Measurements from ENCODE around the gene ZFYVE1. TPM values are rescaled to one million over a fixed set of nuclear protein-coding genes. Genes with fewer than 3 reads are reported as not detected.
A peak's percentile ranks its signal among the peaks of the same experiment; 100 is the strongest.

The ZFYVE1 gene
- total RNA-seq, 1 donor = 30.8 TPM

GRCh38 chr14:72926292-72927028, 100.4 kb downstream of the ZFYVE1 start, which contains the start of gene DCAF4:
Gene DCAF4, plus strand, starts transcription at chr14:72926464. Its CDS starts 11,515 bp downstream, at chr14:72937979.
- no peaks in the 10 kb centered on the region for H3K36me3 ChIP-seq (ENCODE audit: insufficient read depth, low read length)
- H3K27me3 ChIP-seq (ENCODE audit: insufficient read depth, low read length) = no peaks in the 10 kb centered on the region
- peak within 1 kb of the TSS; percentile 83 for H3K4me3 ChIP-seq (ENCODE audit: insufficient read depth, low read length)
- no peaks in the 10 kb centered on the region for H4K20me1 ChIP-seq (ENCODE audit: insufficient read depth, low read length)
- H3K27ac ChIP-seq (ENCODE audit: low read depth, low read length) = peak within 1 kb of the TSS; percentile 91
- peak within 1 kb of the TSS; percentile 96 for H3K4me2 ChIP-seq (ENCODE audit: insufficient read depth, low read length)
- no peaks in the 10 kb centered on the region for H3K4me1 ChIP-seq (ENCODE audit: insufficient read depth, low read length)
- no peaks in the 10 kb centered on the region for H3K9me3 ChIP-seq (ENCODE audit: low read depth, low read length)
- peak; percentile 99 for DNase-seq (ENCODE audit: insufficient read length, low spot score, missing footprints)
- no peak for TF ChIP-seq CTCF (IDR thresholded peaks at IDR 0.05; ENCODE audit: extremely low read depth, low read depth, low read length)
- H3K79me2 ChIP-seq (ENCODE audit: insufficient read depth, low read length) = peaks cover 31% of the 10 kb centered on the region
- peak within 1 kb of the TSS; percentile 93 for H2AFZ ChIP-seq (ENCODE audit: low read length)

GRCh38 chr14:72925815-72926291, 101.1 kb downstream of the ZFYVE1 start:
- H3K4me3 ChIP-seq (ENCODE audit: insufficient read depth, low read length) = peak overlapping the region; percentile 83
- no peaks in the 10 kb centered on the region for H4K20me1 ChIP-seq (ENCODE audit: insufficient read depth, low read length)
- H3K27ac ChIP-seq (ENCODE audit: low read depth, low read length) = peak overlapping the region; percentile 49
- TF ChIP-seq CTCF (IDR thresholded peaks at IDR 0.05; ENCODE audit: extremely low read depth, low read depth, low read length) = no peak
- H3K79me2 ChIP-seq (ENCODE audit: insufficient read depth, low read length) = peaks cover 26% of the 10 kb centered on the region
- H3K36me3 ChIP-seq (ENCODE audit: insufficient read depth, low read length) = no peaks in the 10 kb centered on the region
- DNase-seq (ENCODE audit: insufficient read length, low spot score, missing footprints) = peak; percentile 87
- H3K4me1 ChIP-seq (ENCODE audit: insufficient read depth, low read length) = no peaks in the 10 kb centered on the region
- peak overlapping the region; percentile 96 for H3K4me2 ChIP-seq (ENCODE audit: insufficient read depth, low read length)
- H3K27me3 ChIP-seq (ENCODE audit: insufficient read depth, low read length) = no peaks in the 10 kb centered on the region
- H3K9me3 ChIP-seq (ENCODE audit: low read depth, low read length) = no peaks in the 10 kb centered on the region
- H2AFZ ChIP-seq (ENCODE audit: low read length) = peak overlapping the region; percentile 93

- Histone ChIP-seq H3K9me3 (ENCODE audit: low read depth, low read length) (no peaks in the 10 kb centered on the region), H3K4me1 (ENCODE audit: insufficient read depth, low read length) (no peaks in the 10 kb centered on the region), H3K27me3 (ENCODE audit: insufficient read depth, low read length) (no peaks in the 10 kb centered on the region), H3K79me2 (ENCODE audit: insufficient read depth, low read length) (peaks cover 20% of the 10 kb centered on the region), H3K4me2 (ENCODE audit: insufficient read depth, low read length) (peak overlapping the region; percentile 80), H3K36me3 (ENCODE audit: insufficient read depth, low read length) (no peaks in the 10 kb centered on the region), H2AFZ (ENCODE audit: low read length) (peak overlapping the region; percentile 93), H3K27ac (ENCODE audit: low read depth, low read length) (peak overlapping the region; percentile 49), H4K20me1 (ENCODE audit: insufficient read depth, low read length) (no peaks in the 10 kb centered on the region), H3K4me3 (ENCODE audit: insufficient read depth, low read length) (peak overlapping the region; percentile 83)
- no peak for DNase-seq (ENCODE audit: insufficient read length, low spot score, missing footprints)
- TF ChIP-seq CTCF (IDR thresholded peaks at IDR 0.05; ENCODE audit: extremely low read depth, low read depth, low read length) = no peak
Observed at GRCh38 chr14:72925171-72925759, 101.6 kb downstream of the ZFYVE1 start.

- peaks cover 11% of the 10 kb centered on the region for H3K79me2 ChIP-seq (ENCODE audit: insufficient read depth, low read length)
- H4K20me1 ChIP-seq (ENCODE audit: insufficient read depth, low read length) = no peaks in the 10 kb centered on the region
- no peak overlapping the region for H2AFZ ChIP-seq (ENCODE audit: low read length)
- H3K4me3 ChIP-seq (ENCODE audit: insufficient read depth, low read length) = no peak overlapping the region
- no peaks in the 10 kb centered on the region for H3K36me3 ChIP-seq (ENCODE audit: insufficient read depth, low read length)
- no peak overlapping the region for H3K27ac ChIP-seq (ENCODE audit: low read depth, low read length)
- H3K9me3 ChIP-seq (ENCODE audit: low read depth, low read length) = no peaks in the 10 kb centered on the region
- H3K4me1 ChIP-seq (ENCODE audit: insufficient read depth, low read length) = no peaks in the 10 kb centered on the region
- TF ChIP-seq CTCF (IDR thresholded peaks at IDR 0.05; ENCODE audit: extremely low read depth, low read depth, low read length) = no peak
- H3K27me3 ChIP-seq (ENCODE audit: insufficient read depth, low read length) = peaks cover 4% of the 10 kb centered on the region
- H3K4me2 ChIP-seq (ENCODE audit: insufficient read depth, low read length) = no peak overlapping the region
- no peak for DNase-seq (ENCODE audit: insufficient read length, low spot score, missing footprints)
Observed at GRCh38 chr14:72924337-72924736, 102.6 kb downstream of the ZFYVE1 start.

All from osteoblast (primary cell).